GM21423 (cell line): ENCODE data around the gene LAMC3.

Experiments used
- ATAC-seq: cut with Tn5 transposase; IDR thresholded peaks from one replicate; pipeline ENCODE4 v1.9.1; 2021; ENCODE audit warnings: mild to moderate bottlenecking, moderate library complexity; ENCODE audit not compliant: unreplicated experiment

Gene LAMC3

GRCh38 chr9:131072107-131072870 is 63.3 kb downstream of the LAMC3 start:
- no peak for ATAC-seq

GRCh38 chr9:131072871-131073237 is 63.9 kb downstream of the LAMC3 start:
- no peak for ATAC-seq

- no peak for ATAC-seq
Observed at GRCh38 chr9:131076347-131077195, 67.6 kb downstream of the LAMC3 start.

- no peak for ATAC-seq
Observed at GRCh38 chr9:131078427-131079366, 69.7 kb downstream of the LAMC3 start.

- ATAC-seq, result no peak
Observed at GRCh38 chr9:131080589-131080988, 71.6 kb downstream of the LAMC3 start.

- ATAC-seq, result no peak
Observed at GRCh38 chr9:131081868-131082267, 72.9 kb downstream of the LAMC3 start.

- ATAC-seq, result no peak
Observed at GRCh38 chr9:131082774-131083512, 74.0 kb downstream of the LAMC3 start.

- no peak for ATAC-seq
Observed at GRCh38 chr9:131084661-131085369, 75.8 kb downstream of the LAMC3 start.

- ATAC-seq, result no peak
Observed at GRCh38 chr9:131085370-131086122, 76.6 kb downstream of the LAMC3 start.

- no peak for ATAC-seq
Observed at GRCh38 chr9:131087354-131087893, 78.5 kb downstream of the LAMC3 start.

GRCh38 chr9:131090025-131090787 is 81.2 kb downstream of the LAMC3 start:
- no peak for ATAC-seq

- ATAC-seq, result no peak
Observed at GRCh38 chr9:131091352-131091992, 82.5 kb downstream of the LAMC3 start.

GRCh38 chr9:131092030-131092429 is 83.1 kb downstream of the LAMC3 start:
- no peak for ATAC-seq

GRCh38 chr9:131092548-131093440 is 83.8 kb downstream of the LAMC3 start:
- ATAC-seq, result no peak

- ATAC-seq, result no peak
Observed at GRCh38 chr9:131094015-131094414, 85.0 kb downstream of the LAMC3 start.

GRCh38 chr9:131094622-131095021 is 85.6 kb downstream of the LAMC3 start:
- no peak for ATAC-seq
